ENCODE results near the gene NUP62.

Gene NUP62

GRCh38 chr19:49857061-49857837 lies 72.1 kb downstream of the NUP62 start:
- no peak for DNase-seq (ENCODE audit: low read depth)
- H3K4me3 ChIP-seq (ENCODE audit: control insufficient read depth, low read depth, low read length): no peak overlapping the region
- TF ChIP-seq CTCF (IDR thresholded peaks at IDR 0.05; ENCODE audit: control insufficient read depth, insufficient read depth, low read depth, low read length, missing control alignments): no peak

Data from AG09309 (cell line).